Mesenchymal stem cell (in vitro differentiated cells and primary cell): ENCODE measurements around the gene MAPKAPK2.

Experiments
- DNase-seq: peaks from one replicate; pipeline ENCODE4 v3.0.0-alpha.2; 2013
- H2AFZ ChIP-seq: one replicate; pipeline ENCODE4 v1.6.1; 2013; ENCODE audit warnings: low read depth, mild to moderate bottlenecking, control low read depth, inconsistent platforms, low read length, moderate library complexity
- H2AK5ac ChIP-seq: 2 replicates; pipeline ENCODE4 v1.6.1; 2013; ENCODE audit warnings: low read length, moderate library complexity, mild to moderate bottlenecking, inconsistent platforms; ENCODE audit not compliant: severe bottlenecking
- H2BK120ac ChIP-seq: one replicate; pipeline ENCODE4 v1.6.1; 2013; ENCODE audit warnings: low read depth, mild to moderate bottlenecking, inconsistent platforms, low read length, moderate library complexity
- H2BK12ac ChIP-seq, 2 experiments: one replicate each; pipeline ENCODE4 v1.6.1; 2013; ENCODE audit warnings: inconsistent platforms in 2 of 2, low read length in 2 of 2, mild to moderate bottlenecking in 2 of 2, moderate library complexity in 2 of 2, control low read depth in 1 of 2
- H2BK15ac ChIP-seq: one replicate; pipeline ENCODE4 v1.6.1; 2013; ENCODE audit warnings: mild to moderate bottlenecking, low read depth, inconsistent platforms; ENCODE audit not compliant: poor library complexity, severe bottlenecking
- H2BK5ac ChIP-seq: 2 replicates; pipeline ENCODE4 v1.6.1; 2013; ENCODE audit warnings: low read depth, mild to moderate bottlenecking, low read length, control low read depth, inconsistent platforms; ENCODE audit not compliant: poor library complexity, severe bottlenecking
- H3K14ac ChIP-seq, 2 experiments: one replicate each; pipeline ENCODE4 v1.6.1; 2013; ENCODE audit warnings: inconsistent platforms in 2 of 2, low read length in 2 of 2, control low read depth in 1 of 2, mild to moderate bottlenecking in 1 of 2, moderate library complexity in 1 of 2
- H3K18ac ChIP-seq, 2 experiments: one replicate each; pipeline ENCODE4 v1.6.1; 2013; ENCODE audit warnings: inconsistent platforms in 2 of 2, low read length in 2 of 2, control low read depth in 1 of 2, low read depth in 1 of 2, mild to moderate bottlenecking in 1 of 2
- H3K23ac ChIP-seq, 2 experiments: one replicate each; pipeline ENCODE4 v1.6.1; 2013; ENCODE audit warnings: inconsistent platforms in 2 of 2, low read length in 2 of 2, mild to moderate bottlenecking in 2 of 2, moderate library complexity in 2 of 2, control low read depth in 1 of 2
- H3K27ac ChIP-seq: 2 replicates; pipeline ENCODE4 v1.5.1; 2013; ENCODE audit warnings: mild to moderate bottlenecking, moderate library complexity, low read length, control low read depth, inconsistent platforms; ENCODE audit not compliant: poor library complexity, severe bottlenecking
- H3K27me3 ChIP-seq, 2 experiments: 2 replicates each; pipeline versions ENCODE4 v1.6.1 to v1.7.0; 2013; ENCODE audit warnings: low read length in 2 of 2, mild to moderate bottlenecking in 2 of 2, moderate library complexity in 2 of 2, control low read depth in 1 of 2, inconsistent platforms in 1 of 2; ENCODE audit not compliant: control insufficient read depth in 1 of 2, insufficient read depth in 1 of 2
- H3K36me3 ChIP-seq, 2 experiments: 2 replicates each; pipeline versions ENCODE4 v1.6.1 to v1.7.0; 2013; ENCODE audit warnings: low read length in 2 of 2, control low read depth in 1 of 2, inconsistent platforms in 1 of 2, low read depth in 1 of 2, mild to moderate bottlenecking in 1 of 2; ENCODE audit not compliant: insufficient read depth in 2 of 2, control insufficient read depth in 1 of 2
- H3K4ac ChIP-seq, 2 experiments: one replicate each; pipeline ENCODE4 v1.6.1; 2013; ENCODE audit warnings: inconsistent platforms in 2 of 2, low read length in 2 of 2, mild to moderate bottlenecking in 2 of 2, moderate library complexity in 2 of 2, control low read depth in 1 of 2, low read depth in 1 of 2
- H3K4me1 ChIP-seq: 2 replicates; pipeline ENCODE4 v1.6.1; 2013; ENCODE audit warnings: low read depth, low read length, control low read depth; ENCODE audit not compliant: control insufficient read depth, insufficient read depth
- H3K4me2 ChIP-seq: 2 replicates; pipeline ENCODE4 v1.6.1; 2013; ENCODE audit warnings: low read length, mild to moderate bottlenecking, inconsistent platforms; ENCODE audit not compliant: poor library complexity, severe bottlenecking
- H3K4me3 ChIP-seq, 2 experiments: 2 replicates each; pipeline versions ENCODE4 v1.5.1 to v1.7.0; 2013; ENCODE audit warnings: low read length in 2 of 2, mild to moderate bottlenecking in 2 of 2, control low read depth in 1 of 2, low read depth in 1 of 2; ENCODE audit not compliant: insufficient read depth in 1 of 2
- H3K79me1 ChIP-seq: replicated peaks from 2 replicates; pipeline ENCODE4 v1.6.1; 2013; ENCODE audit warnings: mild to moderate bottlenecking, control low read depth, low read length, inconsistent platforms; ENCODE audit not compliant: poor library complexity, severe bottlenecking
- H3K9ac ChIP-seq: 2 replicates; pipeline ENCODE4 v1.7.0; 2013; ENCODE audit warnings: mild to moderate bottlenecking, low read length, moderate library complexity
- H3K9me3 ChIP-seq: 2 replicates; pipeline ENCODE4 v1.7.0; 2013; ENCODE audit warnings: mild to moderate bottlenecking, low read length; ENCODE audit not compliant: control insufficient read depth
- H4K8ac ChIP-seq: one replicate; pipeline ENCODE4 v1.6.1; 2013; ENCODE audit warnings: inconsistent platforms, mild to moderate bottlenecking, low read length, moderate library complexity
- H4K91ac ChIP-seq: one replicate; pipeline ENCODE4 v1.6.1; 2013; ENCODE audit warnings: mild to moderate bottlenecking, low read length, inconsistent platforms
- WGBS: methylation state at CpG from one replicate; pipeline ENCODE4 v1.1.7; 2013; ENCODE audit warnings: mixed read lengths; 5-methylcytosine and 5-hydroxymethylcytosine counted together

The MAPKAPK2 gene

GRCh38 chr1:206660136-206660535, 24.6 kb upstream of the MAPKAPK2 start:
- Histone ChIP-seq H4K8ac (no peak overlapping the region), H3K4me3 (no peak overlapping the region), H4K91ac (no peak overlapping the region), H3K14ac (no peak overlapping the region), H2BK120ac (no peak overlapping the region), H3K9ac (no peak overlapping the region), H2AFZ (no peak overlapping the region), H2AK5ac (no peak overlapping the region), H3K36me3 (peaks cover 3 to 4% of the 10 kb centered on the region in 2 experiments), H2BK15ac (no peak overlapping the region), H3K79me1 (no peaks in the 10 kb centered on the region), H2BK5ac (no peak overlapping the region), H3K4me1 (peaks cover 6% of the 10 kb centered on the region), H2BK12ac (no peak overlapping the region), H3K4ac (no peak overlapping the region), H3K18ac (no peak overlapping the region), H3K23ac (no peak overlapping the region), H3K9me3 (no peaks in the 10 kb centered on the region), H3K4me2 (no peak overlapping the region), H3K27me3 (peaks cover 23 to 43% of the 10 kb centered on the region in 2 experiments), H3K27ac (no peak overlapping the region)
- DNase-seq, result no peak
- 95% methylated on average over 1 of the region's 4 CpGs for WGBS

GRCh38 chr1:206661161-206661820, 23.4 kb upstream of the MAPKAPK2 start:
- DNase-seq, result no peak
- H3K4me3 ChIP-seq, result no peak overlapping the region
- no peak overlapping the region for H3K4me2 ChIP-seq
- no peak overlapping the region for H2AK5ac ChIP-seq
- peaks cover 6% of the 10 kb centered on the region for H3K4me1 ChIP-seq
- peaks cover 23 to 47% of the 10 kb centered on the region in 2 experiments for H3K27me3 ChIP-seq
- 86% methylated on average over 9 of the region's 11 CpGs for WGBS
- H2BK12ac ChIP-seq, result no peak overlapping the region
- no peak overlapping the region for H3K27ac ChIP-seq
- H3K18ac ChIP-seq, result no peak overlapping the region
- no peak overlapping the region for H3K14ac ChIP-seq
- no peak overlapping the region for H2BK15ac ChIP-seq
- H2BK5ac ChIP-seq, result no peak overlapping the region
- H4K91ac ChIP-seq, result no peak overlapping the region
- H3K4ac ChIP-seq, result no peak overlapping the region
- no peak overlapping the region for H3K9ac ChIP-seq
- H3K36me3 ChIP-seq, result no peaks in the 10 kb centered on the region
- H3K79me1 ChIP-seq, result no peaks in the 10 kb centered on the region
- no peak overlapping the region for H4K8ac ChIP-seq
- H2BK120ac ChIP-seq, result no peak overlapping the region
- H3K9me3 ChIP-seq, result no peaks in the 10 kb centered on the region
- no peak overlapping the region for H3K23ac ChIP-seq
- H2AFZ ChIP-seq, result no peak overlapping the region

DNA sequence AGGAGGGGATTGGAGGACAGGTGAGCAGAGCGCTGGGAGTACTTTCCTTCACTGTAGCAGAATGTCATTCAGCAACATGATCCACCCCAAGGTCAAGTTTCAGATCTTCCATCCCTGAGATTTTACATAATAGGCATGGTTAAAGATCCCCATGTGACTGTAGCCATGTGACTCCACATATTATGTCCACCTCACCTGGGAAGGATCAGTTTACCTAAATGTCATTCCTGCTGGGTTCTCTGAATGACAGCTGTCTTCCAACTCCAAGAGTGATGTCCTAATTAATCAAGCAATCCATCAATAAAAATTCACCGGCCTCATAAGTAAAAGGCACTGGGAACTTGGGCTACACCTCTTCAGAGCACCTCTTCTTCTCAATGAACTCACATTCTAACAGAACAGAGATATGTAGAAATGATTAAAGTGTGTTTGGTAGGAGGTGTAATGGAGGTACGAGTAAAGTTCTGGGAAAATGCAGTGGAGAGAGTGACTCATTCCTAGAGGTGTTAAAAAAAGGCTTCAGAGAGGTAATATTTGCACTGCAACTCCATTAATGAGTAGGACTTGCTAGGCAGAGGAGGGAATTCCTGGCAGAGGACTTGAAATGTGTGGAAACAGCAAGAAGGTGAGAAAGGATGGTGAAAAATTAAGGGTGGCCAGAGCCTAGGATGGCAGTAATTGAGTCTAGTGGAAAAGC, 22.2 kb upstream of the MAPKAPK2 start:
- no peak overlapping the region for H3K4me3 ChIP-seq
- no peak for DNase-seq
- no peaks in the 10 kb centered on the region for H3K9me3 ChIP-seq
- H3K79me1 ChIP-seq, result no peaks in the 10 kb centered on the region
- H2AK5ac ChIP-seq, result no peak overlapping the region
- H2BK120ac ChIP-seq, result no peak overlapping the region
- H3K9ac ChIP-seq, result no peak overlapping the region
- peaks cover 23 to 42% of the 10 kb centered on the region in 2 experiments for H3K27me3 ChIP-seq
- no peak overlapping the region for H3K27ac ChIP-seq
- H2AFZ ChIP-seq, result no peak overlapping the region
- no peak overlapping the region for H2BK12ac ChIP-seq
- no peak overlapping the region for H3K18ac ChIP-seq
- no peak overlapping the region for H3K4me2 ChIP-seq
- H2BK5ac ChIP-seq, result no peak overlapping the region
- 69% methylated on average over 2 of the region's 3 CpGs for WGBS
- no peak overlapping the region for H3K14ac ChIP-seq
- no peak overlapping the region for H4K91ac ChIP-seq
- no peak overlapping the region for H3K23ac ChIP-seq
- H4K8ac ChIP-seq, result no peak overlapping the region
- H2BK15ac ChIP-seq, result no peak overlapping the region
- no peaks in the 10 kb centered on the region for H3K36me3 ChIP-seq
- H3K4ac ChIP-seq, result no peak overlapping the region
- peaks cover 6% of the 10 kb centered on the region for H3K4me1 ChIP-seq

DNA sequence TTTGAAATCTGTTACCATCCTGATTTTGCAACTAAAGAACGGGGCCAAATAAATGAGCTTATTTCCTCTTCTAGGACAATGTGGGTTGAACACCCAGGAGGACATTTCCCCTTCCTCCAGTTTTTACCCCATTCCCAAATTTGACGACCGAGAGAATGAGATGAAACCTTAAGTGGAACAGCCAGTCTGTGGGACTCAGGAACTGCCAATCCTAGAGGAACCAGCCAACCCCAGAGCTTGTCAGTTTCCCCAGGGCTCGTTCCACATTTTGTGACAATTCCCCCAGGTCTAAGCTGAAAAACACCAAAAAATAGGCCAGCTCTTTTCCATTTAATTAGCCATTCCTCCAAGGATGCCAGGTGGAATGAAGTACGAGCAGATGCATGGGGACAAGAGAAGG, 21.3 kb upstream of the MAPKAPK2 start:
- peaks cover 5% of the 10 kb centered on the region for H3K4me1 ChIP-seq
- no peaks in the 10 kb centered on the region for H3K9me3 ChIP-seq
- no peak overlapping the region for H3K4me3 ChIP-seq
- no peak for DNase-seq
- H3K79me1 ChIP-seq, result no peaks in the 10 kb centered on the region
- no peak overlapping the region for H3K4ac ChIP-seq
- no peak overlapping the region for H2BK120ac ChIP-seq
- no peak overlapping the region for H3K4me2 ChIP-seq
- no peak overlapping the region for H3K14ac ChIP-seq
- H2BK12ac ChIP-seq, result no peak overlapping the region
- 79% methylated on average over 5 of the region's 5 CpGs for WGBS
- H3K23ac ChIP-seq, result no peak overlapping the region
- H3K18ac ChIP-seq, result no peak overlapping the region
- no peak overlapping the region for H3K9ac ChIP-seq
- H2BK15ac ChIP-seq, result no peak overlapping the region
- no peak overlapping the region for H2AK5ac ChIP-seq
- H3K27me3 ChIP-seq, result peaks cover 23 to 39% of the 10 kb centered on the region in 2 experiments
- H4K91ac ChIP-seq, result no peak overlapping the region
- no peaks in the 10 kb centered on the region for H3K36me3 ChIP-seq
- H2BK5ac ChIP-seq, result no peak overlapping the region
- H2AFZ ChIP-seq, result no peak overlapping the region
- no peak overlapping the region for H4K8ac ChIP-seq
- no peak overlapping the region for H3K27ac ChIP-seq
